ENCODE data around the gene SERTAD4.
"Not testable (repeated sequence)": the region's sequence is repeated elsewhere in the genome, so short reads cannot be mapped to it uniquely, and the experiment has no call there.

Gene SERTAD4

DNA sequence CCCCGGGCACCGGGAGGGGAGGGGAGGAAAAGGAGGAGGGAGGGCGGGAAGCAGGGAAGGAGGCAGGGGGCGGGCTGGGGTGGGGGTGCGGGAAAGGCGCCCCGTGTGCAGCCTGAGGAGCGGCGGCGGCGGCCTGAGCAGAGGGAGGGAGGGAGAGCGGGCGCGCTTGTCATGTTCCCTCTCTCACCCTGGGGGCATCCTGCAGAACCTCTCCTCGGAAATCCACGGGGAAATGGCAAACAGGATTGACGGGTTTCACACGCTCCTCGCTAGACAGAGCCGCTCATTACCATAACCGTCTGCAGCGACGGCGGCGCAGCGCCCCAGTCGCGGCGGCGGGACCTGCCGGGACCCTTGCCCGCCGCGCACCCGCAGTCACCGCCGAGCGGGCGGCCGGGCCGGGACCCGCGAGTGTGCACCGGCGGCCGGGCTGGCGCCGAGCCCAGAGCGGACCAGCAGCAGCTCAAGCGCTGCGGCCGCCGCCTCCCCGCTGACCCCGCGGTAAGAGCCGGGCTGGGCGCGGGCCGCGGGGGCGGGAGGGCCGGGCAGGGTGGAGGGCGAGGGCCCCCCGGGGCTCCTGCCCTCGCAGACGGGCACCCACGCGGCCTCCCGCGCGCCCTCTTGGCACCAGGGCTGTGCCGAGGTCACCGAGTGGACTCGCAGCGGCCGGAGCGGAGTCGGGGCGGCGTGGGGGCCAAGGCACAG is at the start of gene SERTAD4:
Gene SERTAD4 (plus strand): TSS at position 286 of the 705 bp plus-strand sequence. CDS start 5,165 bp downstream, outside the sequence.
- DNase-seq, result no peak

DNA sequence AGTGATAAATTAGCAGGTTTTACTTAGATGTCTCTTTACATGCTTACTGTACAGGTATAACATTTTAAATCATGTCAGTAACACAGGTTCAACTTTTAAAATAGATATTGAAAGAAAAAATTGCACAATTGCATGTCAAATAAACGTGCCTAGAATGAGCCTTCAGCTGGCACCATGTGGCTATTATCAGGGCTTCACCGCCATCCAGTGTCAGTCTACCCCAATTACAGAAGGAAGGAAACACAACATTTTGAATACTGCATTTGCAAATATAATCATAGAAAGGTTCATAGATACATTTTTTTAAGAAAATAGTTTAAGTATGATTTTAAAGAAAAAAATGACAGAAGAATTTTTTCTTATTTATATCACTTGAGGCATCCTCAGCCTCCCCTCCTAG is 47.5 kb upstream of the SERTAD4 start:
- DNase-seq, result no peak

DNA sequence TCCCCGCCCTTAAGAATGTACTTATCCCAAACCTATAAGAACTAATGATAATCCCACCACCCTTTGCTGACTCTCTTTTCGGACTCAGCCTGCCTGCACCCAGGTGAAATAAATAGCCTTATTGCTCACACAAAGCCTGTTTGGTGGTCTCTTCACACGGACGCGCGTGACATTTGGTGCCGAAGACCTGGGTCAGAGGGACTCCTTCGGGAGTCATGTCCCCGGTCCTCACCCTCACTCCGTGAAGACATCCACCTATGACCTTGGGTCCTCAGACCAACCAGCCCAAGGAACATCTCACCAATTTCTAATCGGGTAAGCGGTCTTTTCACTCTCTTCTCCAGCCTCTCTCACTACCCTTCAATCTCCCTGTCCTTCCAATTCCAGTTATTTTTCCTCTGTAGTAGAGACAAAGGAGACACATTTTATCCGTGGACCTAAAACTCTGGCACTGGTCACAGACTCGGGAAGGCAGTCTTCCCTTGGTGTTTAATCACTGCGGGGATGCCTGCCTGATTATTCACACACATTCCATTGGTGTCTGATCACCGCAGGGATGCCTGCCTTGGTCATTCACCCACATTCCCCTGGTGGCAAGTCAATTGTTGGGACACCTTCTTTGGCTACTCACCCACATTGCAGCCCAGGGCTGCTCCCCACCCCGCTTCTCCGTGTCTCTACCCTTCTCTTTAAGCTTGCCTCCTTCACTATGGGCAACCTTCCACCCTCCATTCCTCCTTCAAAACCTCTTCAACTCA is 44.6 kb upstream of the SERTAD4 start:
- not testable (repeated sequence) for DNase-seq

DNA sequence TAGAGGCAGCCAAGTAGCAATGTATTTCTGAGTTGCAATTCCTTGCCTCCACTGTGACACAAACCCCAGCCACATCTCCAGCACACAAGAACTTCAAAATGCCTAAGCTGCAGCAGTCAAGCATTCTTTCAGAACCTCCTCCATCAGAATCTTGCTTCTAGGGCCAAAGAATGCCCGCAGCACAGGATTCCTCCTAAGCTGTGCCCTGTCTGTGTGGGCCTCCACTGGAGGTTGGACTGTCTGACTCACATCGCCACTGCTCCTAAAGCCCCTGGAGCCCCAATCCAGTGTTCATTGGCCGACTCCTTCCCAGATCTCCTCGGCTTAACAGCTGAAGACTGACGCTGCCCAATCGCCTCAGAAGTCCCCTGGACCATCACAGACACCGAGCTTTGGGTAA is 43.2 kb upstream of the SERTAD4 start:
- DNase-seq, result no peak

DNA sequence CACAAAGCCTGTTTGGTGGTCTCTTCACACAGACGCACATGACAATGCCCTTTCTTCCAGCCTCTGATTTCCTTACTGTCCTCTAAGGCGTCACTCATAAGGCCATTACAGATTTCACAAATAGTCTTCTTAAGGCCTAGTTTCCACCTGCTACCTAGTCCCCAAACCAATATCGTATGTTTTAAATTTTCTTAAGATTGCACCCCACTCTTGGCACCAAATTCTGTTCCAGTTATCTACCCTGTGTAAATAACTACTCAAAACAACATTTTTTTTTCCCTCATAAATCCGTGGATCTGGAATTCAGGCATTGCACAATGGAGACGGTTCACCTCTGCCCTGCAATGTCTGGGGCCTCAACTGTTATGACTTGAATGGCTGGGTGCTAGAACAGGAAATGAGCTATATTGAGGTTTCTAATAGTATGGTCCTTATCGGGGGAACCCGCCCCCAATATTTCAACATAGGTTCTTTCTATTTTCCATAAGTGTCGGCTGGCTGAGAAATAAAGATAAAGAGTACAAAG is 36.9 kb upstream of the SERTAD4 start:
- no peak for DNase-seq

DNA sequence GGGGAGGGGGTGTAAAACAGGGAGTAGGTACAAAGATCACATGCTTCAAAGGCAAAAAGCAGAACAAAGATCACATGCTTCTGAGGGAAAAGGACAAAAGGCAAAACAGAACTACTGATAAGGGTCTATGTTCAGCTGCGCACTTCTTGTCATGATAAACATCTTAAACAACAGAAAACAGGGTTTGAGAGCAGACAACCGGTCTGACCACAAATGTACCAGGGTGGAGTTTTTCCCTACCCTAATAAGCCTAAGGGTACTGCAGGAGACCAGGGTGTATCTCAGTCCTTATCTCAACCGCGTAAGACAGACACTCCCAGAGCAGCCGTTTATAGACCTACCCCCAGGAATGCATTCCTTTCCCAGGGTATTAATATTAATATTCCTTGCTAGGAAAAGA is 36.3 kb upstream of the SERTAD4 start:
- not testable (repeated sequence) for DNase-seq

DNA sequence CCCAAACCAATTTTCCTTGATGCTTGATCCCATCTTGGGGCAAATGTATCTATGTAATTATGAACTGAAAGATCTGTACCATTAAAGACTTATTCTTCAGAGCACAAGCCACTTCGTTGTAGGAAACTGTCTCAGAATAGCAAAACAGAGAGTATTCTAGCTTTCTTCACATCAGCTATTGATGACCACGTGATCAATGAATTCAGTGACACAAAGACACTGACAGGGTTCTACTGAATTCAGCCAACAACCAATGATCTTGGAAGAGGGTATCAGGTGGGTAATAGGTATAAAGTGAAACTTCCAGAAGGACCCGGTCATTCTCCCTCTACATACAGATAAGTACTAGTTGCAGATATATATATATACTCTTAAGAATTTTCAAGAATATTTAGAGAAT is 33.8 kb upstream of the SERTAD4 start:
- DNase-seq, result no peak

DNA sequence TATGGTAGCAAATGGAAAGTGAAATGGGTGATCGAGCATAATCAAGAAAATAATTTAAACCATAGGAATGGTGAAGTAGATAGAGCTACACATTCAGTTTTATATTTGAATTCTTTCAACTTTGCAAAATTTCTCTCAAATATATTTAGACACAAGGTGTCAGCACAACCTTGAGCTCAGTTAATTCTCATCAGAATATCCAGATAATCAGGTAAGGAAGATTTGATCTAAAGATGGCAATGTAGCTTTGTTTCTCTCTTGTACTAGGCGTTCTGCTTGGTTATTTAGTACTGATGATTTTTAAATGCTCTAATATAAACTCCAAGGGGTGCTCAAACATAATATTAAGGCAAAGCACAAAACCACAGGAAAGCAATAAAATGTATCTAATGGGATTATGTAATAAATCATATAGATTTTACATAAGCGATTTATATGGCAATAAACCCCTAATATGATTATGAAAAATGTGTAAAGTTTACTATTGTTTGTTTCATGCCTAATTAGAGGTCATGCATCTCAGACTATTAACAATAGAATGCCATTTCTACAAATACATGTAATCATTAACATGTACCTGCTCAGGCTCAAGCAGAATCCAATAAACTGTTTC is 32.4 kb upstream of the SERTAD4 start:
- DNase-seq, result no peak

DNA sequence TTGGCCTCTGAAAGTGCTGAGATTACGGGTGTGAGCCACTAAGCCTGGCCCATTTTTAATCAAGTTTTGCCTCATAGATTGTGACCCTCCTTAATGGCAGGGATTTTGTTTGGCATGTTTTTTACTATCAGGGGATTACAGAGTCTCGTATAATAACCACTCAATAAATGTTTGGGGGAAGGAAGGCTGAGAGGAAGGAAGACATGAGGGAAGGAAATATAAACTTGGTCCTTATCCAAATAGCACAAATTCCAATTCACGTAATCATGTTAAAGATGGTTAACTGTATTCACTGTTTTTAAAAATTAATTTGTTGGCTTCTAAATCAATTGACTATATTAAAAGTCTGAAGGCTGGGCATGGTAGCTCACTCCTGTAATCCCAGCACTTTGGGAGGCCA is 30.9 kb upstream of the SERTAD4 start:
- no peak for DNase-seq

DNA sequence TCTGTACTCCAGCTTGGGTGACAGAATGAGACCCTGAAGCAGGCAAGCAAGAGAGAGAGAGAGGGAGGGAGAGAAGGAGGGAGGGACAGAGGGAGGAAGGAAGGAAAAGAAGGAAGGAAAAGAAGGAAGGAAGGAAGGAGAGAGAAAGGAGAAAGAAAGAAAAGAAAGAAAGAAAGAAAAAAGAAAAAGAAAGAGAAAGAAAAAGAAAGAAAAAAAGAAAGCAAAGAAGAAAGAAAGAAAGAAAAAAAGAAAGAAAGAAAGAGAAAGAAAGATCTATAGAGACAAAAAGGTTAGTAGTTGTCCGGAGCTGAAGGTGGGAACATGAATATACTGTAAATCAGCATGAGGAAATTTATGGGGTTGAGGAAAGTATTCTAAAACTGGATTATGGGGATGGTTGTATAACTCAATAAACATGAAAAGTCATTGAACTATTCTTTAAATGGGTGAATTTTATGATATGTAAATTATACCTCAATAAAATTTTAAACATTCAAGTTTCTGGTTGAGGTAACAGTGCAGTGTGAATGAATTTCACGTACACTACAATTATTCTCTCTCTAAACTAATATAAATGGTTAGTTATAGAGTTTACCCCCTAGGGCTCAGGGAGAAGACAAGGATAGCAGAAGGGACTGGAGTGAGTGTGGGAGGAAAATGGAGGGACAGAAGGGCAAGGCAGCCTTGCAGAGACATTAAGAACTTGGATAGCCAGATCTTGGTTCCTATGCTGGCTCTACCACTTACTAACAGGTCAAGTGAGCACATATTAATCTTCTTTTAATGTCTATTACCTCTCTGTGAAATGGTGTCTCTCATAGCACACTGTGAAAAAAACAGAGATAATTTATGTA is 24.8 kb upstream of the SERTAD4 start:
- no peak for DNase-seq

DNA sequence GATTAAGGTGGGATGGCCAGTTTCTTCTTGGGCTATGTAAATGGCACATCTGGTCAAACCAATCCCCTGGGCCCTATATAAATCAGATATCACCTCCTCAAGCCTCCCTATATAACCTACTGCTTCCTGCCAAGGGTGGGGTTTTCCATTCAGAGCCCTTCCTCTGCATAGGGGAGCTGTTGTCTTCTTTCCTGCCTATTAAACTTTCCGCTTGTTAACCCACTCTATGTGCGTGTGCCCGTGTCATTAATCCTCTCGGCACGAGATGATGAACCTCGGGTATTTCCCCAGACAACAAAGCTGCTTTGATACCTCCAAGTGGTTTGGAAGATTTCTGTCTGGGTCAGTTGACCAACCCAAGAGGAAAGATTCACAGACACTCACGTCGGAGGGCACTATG is 19.3 kb upstream of the SERTAD4 start:
- no peak for DNase-seq

DNA sequence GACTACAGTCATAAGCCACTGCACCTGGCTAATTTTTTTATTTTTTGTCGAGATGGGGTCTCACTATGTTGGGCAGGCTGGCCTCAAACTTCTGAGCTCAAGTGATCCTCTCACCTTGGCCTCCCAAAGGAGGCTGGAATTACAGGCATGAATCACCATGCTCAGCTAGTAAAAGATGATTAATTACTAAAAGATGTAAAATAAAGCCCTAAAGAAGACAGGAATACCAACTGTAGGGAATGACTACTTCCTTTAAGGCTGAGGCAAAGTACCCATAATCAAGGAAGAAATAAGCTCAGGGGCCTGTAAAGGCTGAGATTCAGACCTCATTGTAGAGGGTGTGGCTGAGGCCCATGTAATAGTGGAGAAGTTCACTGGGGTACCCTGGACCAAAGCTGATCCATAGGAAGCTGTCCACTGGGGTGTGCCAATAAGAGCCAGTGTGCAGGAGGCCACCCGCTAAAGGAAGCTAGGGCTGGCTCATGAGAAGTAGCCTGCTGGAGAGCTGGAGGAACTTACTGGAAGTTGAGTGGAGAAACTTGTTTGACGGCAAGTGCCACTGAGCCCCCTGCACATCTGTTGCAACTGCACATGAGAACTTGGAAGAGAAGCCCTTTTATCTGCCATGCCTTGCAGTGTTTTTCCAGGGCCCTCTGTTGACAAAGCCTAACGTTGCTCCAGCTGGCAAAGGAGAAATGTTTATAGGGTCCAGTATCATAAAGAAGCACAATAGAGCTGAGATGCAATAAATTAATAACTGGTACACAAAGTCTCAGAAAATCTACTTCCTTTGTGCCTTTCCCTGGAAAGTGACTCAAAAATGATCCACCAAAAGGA is 17.8 kb upstream of the SERTAD4 start:
- DNase-seq, result no peak

DNA sequence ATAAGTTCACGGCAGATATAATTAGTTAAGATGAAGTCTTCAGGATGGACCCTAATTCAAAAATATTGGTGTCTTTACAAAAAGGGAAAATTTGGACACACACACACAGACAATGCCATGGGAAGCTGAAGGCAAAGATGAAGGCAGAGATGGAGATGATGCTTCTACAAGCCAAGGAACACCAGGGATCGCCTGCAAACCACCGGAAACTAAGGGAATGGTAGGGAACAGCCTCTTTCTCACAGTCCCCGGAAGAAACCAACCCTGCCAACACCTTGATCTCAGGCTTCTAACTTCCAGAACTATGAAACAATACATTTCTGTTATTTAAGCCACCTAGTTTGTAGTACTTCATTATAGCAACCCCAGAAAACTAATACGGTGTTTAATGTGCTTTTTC is 15.1 kb upstream of the SERTAD4 start:
- no peak for DNase-seq

DNA sequence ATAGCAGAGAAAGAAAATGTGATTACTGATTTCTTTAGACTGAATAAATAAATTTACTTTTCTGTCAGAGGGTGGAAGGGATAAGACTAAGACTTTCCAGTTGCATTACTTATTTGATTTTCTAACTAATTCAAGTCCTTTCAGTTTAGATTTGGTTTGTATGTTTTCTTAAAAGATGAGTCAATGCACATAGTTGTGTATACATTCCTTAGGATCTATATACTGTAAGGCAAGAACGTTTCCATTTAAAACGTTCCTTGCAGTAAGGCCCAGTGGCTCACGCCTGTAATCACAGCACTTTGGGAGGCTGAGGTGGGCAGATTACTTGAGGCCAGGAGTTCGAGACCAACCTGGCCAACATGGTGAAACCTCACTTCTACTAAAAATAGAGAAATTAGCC is 14.5 kb upstream of the SERTAD4 start:
- DNase-seq, result no peak

DNA sequence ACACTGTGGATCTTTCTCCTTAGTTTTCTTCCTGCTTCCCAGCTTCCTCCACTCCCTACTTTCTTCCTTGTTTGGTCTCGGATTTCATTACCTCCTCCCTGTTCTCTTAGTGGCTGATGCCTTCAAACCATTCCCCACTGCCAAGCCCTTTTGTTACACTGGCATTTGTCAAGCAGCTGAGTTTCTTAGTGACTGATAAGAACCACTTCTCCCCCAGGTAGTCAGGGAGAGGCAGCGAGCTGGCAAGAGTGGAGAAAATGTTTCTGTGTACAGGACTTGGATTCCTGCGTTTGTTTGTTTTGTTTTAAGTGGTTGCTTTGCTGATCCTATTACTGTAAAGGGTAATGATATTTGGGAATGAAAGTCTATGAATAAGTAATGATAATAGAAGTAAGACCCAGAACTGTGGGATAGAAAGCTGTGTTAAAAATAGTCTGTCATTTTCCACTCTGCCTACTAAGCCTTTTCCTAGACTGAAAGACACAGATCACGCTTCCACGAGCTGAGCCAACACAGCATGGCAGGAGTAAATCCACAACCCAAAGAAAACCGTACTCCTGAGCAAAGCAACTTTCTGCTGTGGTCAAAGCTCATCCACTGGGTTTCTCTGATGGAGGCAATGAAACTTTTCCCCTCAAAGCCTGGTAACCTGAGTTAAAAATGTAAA is 10.1 kb upstream of the SERTAD4 start:
- no peak for DNase-seq

DNA sequence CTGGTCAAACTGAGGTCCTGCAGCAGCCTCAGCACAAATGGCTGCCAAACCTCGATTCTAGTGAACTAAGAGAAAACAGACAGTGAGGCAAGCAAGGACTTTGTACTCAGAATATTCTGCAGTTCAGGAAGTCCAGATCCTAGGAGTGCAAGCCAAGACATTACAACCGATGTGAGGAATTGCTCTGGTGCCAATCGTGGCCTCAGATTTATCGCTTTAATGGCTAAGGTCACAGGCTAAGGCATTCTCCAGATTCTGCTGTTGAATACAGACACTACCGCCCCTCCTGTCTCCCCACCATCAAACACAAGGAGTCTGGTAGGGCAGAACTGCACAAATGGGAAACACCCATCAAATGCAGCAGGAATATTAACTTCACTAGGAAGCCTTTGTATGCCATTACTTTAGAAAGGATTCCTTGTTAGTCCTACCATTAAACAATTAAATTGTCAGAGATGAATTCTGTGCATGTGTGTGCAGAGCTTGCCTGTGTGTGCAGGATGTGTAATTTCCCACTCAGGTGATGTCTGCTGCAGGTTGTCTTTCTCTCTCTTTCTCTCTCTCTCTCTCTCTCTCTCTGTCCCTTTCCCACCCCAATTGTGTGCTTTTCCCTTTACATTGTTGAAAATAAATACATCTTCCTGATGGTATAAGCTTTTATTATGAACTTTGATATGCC is 9.2 kb upstream of the SERTAD4 start:
- no peak for DNase-seq

DNA sequence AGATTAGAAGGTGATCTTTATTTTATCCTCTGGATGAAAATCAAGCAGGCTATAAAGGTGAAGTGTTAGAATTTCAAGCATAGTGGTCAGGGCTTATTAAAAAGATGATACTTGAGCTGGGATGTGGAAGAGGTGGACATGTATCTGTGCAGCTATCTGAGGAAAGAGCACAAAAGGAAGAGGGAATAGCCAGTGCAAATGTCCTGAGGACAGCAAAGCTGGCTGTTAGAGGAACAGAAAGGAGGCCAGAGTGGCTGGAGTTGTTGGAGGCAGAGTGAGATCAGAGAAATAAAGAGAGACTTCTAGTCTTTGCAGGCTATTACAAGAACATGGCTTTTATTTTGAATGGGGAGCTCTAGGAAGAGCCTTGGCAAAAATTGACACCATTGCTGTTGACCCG is 4.4 kb upstream of the SERTAD4 start:
- DNase-seq, result no peak

DNA sequence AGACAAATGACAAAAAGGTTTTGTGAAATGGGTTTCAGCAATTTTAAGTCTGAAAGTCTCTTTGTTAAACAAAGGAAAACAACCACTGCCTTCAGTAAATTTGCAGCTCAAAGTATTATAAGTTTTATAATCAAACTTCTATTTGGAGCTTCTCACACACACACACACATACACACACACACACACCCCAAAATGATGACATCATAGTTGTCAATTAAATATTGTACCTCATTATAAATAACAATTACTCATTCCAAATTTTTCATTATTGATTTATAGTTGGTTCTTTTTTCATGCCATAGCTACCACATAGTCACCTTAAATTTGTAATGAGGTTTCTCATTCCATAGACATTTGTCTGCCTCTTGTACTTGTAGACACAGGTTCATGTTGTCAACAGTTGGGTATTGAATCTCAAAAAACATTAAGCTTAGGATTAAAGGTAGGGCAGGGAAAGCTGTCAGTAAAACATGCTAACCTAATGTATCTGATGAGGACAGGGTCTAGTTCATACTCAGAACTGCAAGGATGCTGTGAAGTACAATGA is 2.4 kb upstream of the SERTAD4 start:
- DNase-seq, result no peak

DNA sequence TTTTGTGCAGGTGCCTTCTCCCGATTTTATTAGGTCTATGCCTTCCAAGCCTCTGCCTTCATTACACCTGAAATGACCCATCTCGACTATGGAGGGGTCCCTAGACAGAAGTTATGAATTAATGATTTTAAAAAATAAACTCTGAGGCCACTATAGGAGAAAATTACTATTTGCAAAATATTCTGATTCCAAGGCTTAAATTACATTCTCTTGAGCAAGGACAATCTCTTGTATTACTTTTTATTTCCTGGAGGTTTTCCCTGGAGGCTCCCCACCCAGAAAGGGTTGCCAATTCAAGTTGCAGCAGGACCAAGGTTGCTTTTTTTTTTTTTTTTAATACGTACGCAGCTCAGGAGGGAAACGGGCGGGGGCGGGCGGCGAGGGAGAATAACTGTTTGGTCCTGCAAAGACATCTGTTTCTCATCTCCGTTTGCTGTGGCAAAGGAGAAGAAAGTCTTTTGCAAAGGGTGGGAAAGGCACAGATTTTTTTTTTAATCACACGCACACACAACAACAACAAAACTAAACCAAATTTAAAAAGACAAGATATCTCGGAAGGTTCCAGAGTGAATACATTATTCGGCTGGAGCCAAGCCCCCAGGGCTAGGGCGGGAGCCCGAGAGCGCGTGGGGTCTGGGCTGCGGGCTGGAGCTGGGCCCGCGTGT is 618 bp upstream of the SERTAD4 start:
- no peak for DNase-seq

DNA sequence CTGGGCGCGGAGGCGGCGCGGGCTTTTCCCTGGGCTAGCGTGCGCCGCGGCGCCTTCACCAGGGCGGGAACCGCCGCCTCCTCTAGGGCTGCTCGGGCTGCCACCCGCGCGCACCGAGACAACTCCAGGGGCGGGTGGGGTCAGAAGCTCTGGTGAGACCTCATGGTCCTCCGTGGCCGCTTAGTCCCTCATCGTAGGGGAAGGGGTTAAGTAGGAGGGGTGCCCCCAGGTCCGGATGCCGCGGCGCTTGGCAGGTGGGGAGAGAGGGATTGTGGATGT is 559 bp downstream of the SERTAD4 start:
- DNase-seq, result no peak
